K562 (cell line): Measurements from ENCODE around the gene ZFHX2. TPM values are rescaled to one million over a fixed set of nuclear protein-coding genes. Genes with fewer than 3 reads are reported as not detected.

Source experiments
- ATAC-seq: fragments of 200-7000 bp; cut with Tn5 transposase; 3 replicates; pipeline ENCODE4 v1.9.1; 2020; ENCODE audit warnings: moderate library complexity
- Bru-seq: library from RNA; stranded (reverse); fragments of 400-500 nt; gene quantifications from one replicate; lab custom pipeline; 2021; lab: Mats Ljungman, UMichigan
- BruChase-seq, 2 experiments: library from RNA; stranded (reverse); fragments of 400-500 nt; gene quantifications; one replicate each; lab custom pipeline; 2021; lab: Mats Ljungman, UMichigan
- BruUV-seq: library from RNA; stranded (reverse); fragments of 400-500 nt; replicated peaks from 2 replicates; lab custom pipeline; 2021; lab: Mats Ljungman, UMichigan
- CTCF ChIA-PET: fragments of 300-600 bp; formaldehyde crosslinking; extraction: SDS; loops from one replicate; lab custom pipeline; 2021; ENCODE audit warnings: low intra/inter-chr PET ratio; lab: Yijun Ruan, JAX
- POLR2A ChIA-PET: fragments of 300-600, 350-650 bp; sonication (Branson Sonifier 250); formaldehyde crosslinking; extraction: SDS; loops from one replicate; lab custom pipeline; 2021; ENCODE audit warnings: antibody characterized with exemption, inconsistent platforms; lab: Yijun Ruan, JAX
- DNase-seq, 4 experiments: peaks; one replicate each; pipeline versions ENCODE4 v3.0.0 to v3.0.0-alpha.2; 2011 to 2018; ENCODE audit warnings: low spot score in 3 of 4, mixed read lengths in 3 of 4; ENCODE audit errors: extremely low read depth in 1 of 4
- FAIRE-seq: peaks from 2 replicates; lab custom pipeline; 2011; peaks lifted over from hg19 to GRCh38; lab: Jason Lieb, UNC
- H2AFZ ChIP-seq: 2 replicates; pipeline ENCODE4 v1.6.0; 2011; ENCODE audit warnings: low read depth, low read length, control low read depth, inconsistent platforms
- H3K27ac ChIP-seq: fragments of 200-600 bp; 3 replicates; pipeline ENCODE4 v1.8.0; 2011; ENCODE audit warnings: low read depth, mild to moderate bottlenecking, control low read depth, inconsistent platforms, low read length, moderate library complexity, mixed read lengths; ENCODE audit errors: extremely low read depth
- H3K27me3 ChIP-seq, 2 experiments: fragments of 300-600 bp in 1 of 2; 2 replicates in 1 of 2; 3 replicates in 1 of 2; pipeline versions ENCODE4 v1.6.0 to v1.8.0; 2011; ENCODE audit warnings: inconsistent platforms in 2 of 2, low read length in 2 of 2, mild to moderate bottlenecking in 1 of 2, mixed read lengths in 1 of 2, moderate library complexity in 1 of 2; ENCODE audit not compliant: control insufficient read depth in 2 of 2, insufficient read depth in 2 of 2
- H3K36me3 ChIP-seq: fragments of 300-600 bp; 3 replicates; pipeline ENCODE4 v1.8.0; 2011; ENCODE audit warnings: mild to moderate bottlenecking, low read length, inconsistent platforms; ENCODE audit not compliant: control insufficient read depth, insufficient read depth
- H3K4me1 ChIP-seq, 2 experiments: fragments of 200-600 bp in 1 of 2; replicated peaks in 1 of 2; 2 replicates in 1 of 2; 3 replicates in 1 of 2; pipeline versions ENCODE4 v1.5.1 to v1.8.0; 2011; ENCODE audit warnings: inconsistent platforms in 2 of 2, low read length in 2 of 2, mild to moderate bottlenecking in 1 of 2, mixed read lengths in 1 of 2, moderate library complexity in 1 of 2; ENCODE audit not compliant: control insufficient read depth in 2 of 2, insufficient read depth in 2 of 2
- H3K4me2 ChIP-seq: 2 replicates; pipeline ENCODE4 v1.6.1; 2011; ENCODE audit warnings: low read length, control low read depth, inconsistent platforms, mixed read lengths; ENCODE audit not compliant: insufficient read depth
- H3K4me3 ChIP-seq: fragments of 200-600 bp; sonication (generic), shearing (Covaris generic); 2 replicates; pipeline ENCODE4 v1.5.1; 2016; ENCODE audit warnings: control low read depth, inconsistent platforms
- H3K79me2 ChIP-seq: fragments of 200-600 bp; 3 replicates; pipeline ENCODE4 v1.8.0; 2011; ENCODE audit warnings: low read length, inconsistent platforms; ENCODE audit not compliant: control insufficient read depth, insufficient read depth
- H3K9ac ChIP-seq, 2 experiments: 2 replicates each; pipeline versions ENCODE4 v1.6.0 to v1.6.1; 2011; ENCODE audit warnings: low read depth in 2 of 2, low read length in 2 of 2, control low read depth in 1 of 2, inconsistent platforms in 1 of 2, mild to moderate bottlenecking in 1 of 2, mixed read lengths in 1 of 2; ENCODE audit not compliant: insufficient read depth in 1 of 2
- H3K9me1 ChIP-seq: one replicate; pipeline ENCODE4 v1.6.0; 2011; ENCODE audit warnings: inconsistent platforms, mild to moderate bottlenecking, low read length, moderate library complexity; ENCODE audit not compliant: control insufficient read depth, insufficient read depth
- H3K9me3 ChIP-seq: replicated peaks from 2 replicates; pipeline ENCODE4 v1.5.1; 2011; ENCODE audit warnings: low read depth, low read length, inconsistent platforms; ENCODE audit not compliant: control insufficient read depth, insufficient read depth
- H4K20me1 ChIP-seq: replicated peaks from 2 replicates; pipeline ENCODE4 v1.6.1; 2011; ENCODE audit warnings: low read length, inconsistent platforms, mixed read lengths; ENCODE audit not compliant: control insufficient read depth, insufficient read depth
- ARNT ChIP-seq, 2 experiments: fragments of 450-650 bp; IDR thresholded peaks; 2 replicates each; pipeline ENCODE4 v1.6.1; 2016; ENCODE audit warnings: mild to moderate bottlenecking in 1 of 2
- CCAR2 ChIP-seq: fragments of 200-400 bp; formaldehyde crosslinking; IDR thresholded peaks from 2 replicates; pipeline ENCODE4 v1.6.1; 2017; ENCODE audit warnings: mild to moderate bottlenecking, low read depth, low read length
- HCFC1 ChIP-seq: IDR thresholded peaks from 2 replicates; pipeline ENCODE4 v1.6.1; 2012; ENCODE audit warnings: low read depth, low read length, improper control_type of control experiment
- NR2C1 ChIP-seq, 2 experiments: fragments of 450-650 bp; IDR thresholded peaks; 2 replicates each; pipeline ENCODE4 v1.6.1; 2017; ENCODE audit warnings: mild to moderate bottlenecking in 2 of 2, antibody characterized with exemption in 1 of 2, inconsistent platforms in 1 of 2, missing compliant biosample characterization in 1 of 2, missing genetic modification characterization in 1 of 2
- NR2C2 ChIP-seq, 2 experiments: fragments of 200-800 bp in 1 of 2; sonication (Bioruptor generic) in 1 of 2; sonication (generic) in 1 of 2; formaldehyde crosslinking in 1 of 2; IDR thresholded peaks; 2 replicates each; pipeline versions ENCODE4 v1.6.1 to v1.8.0; 2016 to 2022; ENCODE audit warnings: mild to moderate bottlenecking in 1 of 2, missing compliant biosample characterization in 1 of 2, missing genetic modification characterization in 1 of 2, missing genetic modification reagents in 1 of 2
- NRF1 ChIP-seq, 2 experiments: fragments of 450-650 bp; IDR thresholded peaks in 1 of 2; conservative IDR thresholded peaks in 1 of 2; 2 replicates each; pipeline ENCODE4 v1.6.1; 2014; ENCODE audit warnings: mild to moderate bottlenecking in 2 of 2
- PCBP1 ChIP-seq: fragments of 200-400 bp; formaldehyde crosslinking; IDR thresholded peaks from 2 replicates; pipeline ENCODE4 v1.6.1; 2018; ENCODE audit warnings: mild to moderate bottlenecking, low read depth, low read length; ENCODE audit not compliant: poor library complexity, severe bottlenecking
- PHF20 ChIP-seq: fragments of 450-650 bp; IDR thresholded peaks from 2 replicates; pipeline ENCODE4 v1.6.1; 2018; ENCODE audit not compliant: partially characterized antibody
- RBFOX2 ChIP-seq: fragments of 200-400 bp; formaldehyde crosslinking; IDR thresholded peaks from 2 replicates; pipeline ENCODE4 v1.6.1; 2017; ENCODE audit warnings: low read depth, mild to moderate bottlenecking, low read length, moderate library complexity
- ZFX ChIP-seq: sonication (generic); formaldehyde crosslinking; IDR thresholded peaks from 2 replicates; pipeline ENCODE4 v1.8.0; 2022; ENCODE audit warnings: mild to moderate bottlenecking, missing genetic modification reagents, moderate library complexity
- ZNF143 ChIP-seq: sonication (generic); formaldehyde crosslinking; IDR thresholded peaks from 2 replicates; pipeline ENCODE4 v1.9.0; 2022; ENCODE audit warnings: mild to moderate bottlenecking, missing genetic modification reagents
- WGBS: fragments of 100-300 bp; shearing (Covaris generic); methylation state at CpG from one replicate; pipeline ENCODE4 v1.1.6; 2016; ENCODE audit warnings: low coverage, mixed read lengths; ENCODE audit not compliant: insufficient coverage; ENCODE audit errors: missing lambda C conversion rate; 5-methylcytosine and 5-hydroxymethylcytosine counted together
- in situ Hi-C: fragments of 300-500 bp; cut with MboI; formaldehyde crosslinking; loops from 4 replicates; pipeline ENCODE4 v1.15.0; 2018; ENCODE audit warnings: inconsistent platforms, mixed read lengths
- intact Hi-C: fragments of 100-400 bp; cut with micrococcal nuclease; formaldehyde crosslinking; loops from 2 replicates; pipeline ENCODE4 v1.14.2; 2022
- long read RNA-seq, 3 experiments: library from polyadenylated mRNA in 2 of 3; library from RNA in 1 of 3; unstranded in 2 of 3; stranded (forward) in 1 of 3; transcript quantifications; one replicate each; pipeline ENCODE4 v2.0.0, GENCODE V29; 2019 to 2022
- polyA minus RNA-seq, 3 experiments: library from RNA; depleted of rRNA, polyadenylated mRNA; stranded (reverse); fragments of >200 nt; gene quantifications; 2 replicates each; pipeline ENCODE4 v1.2.3, GENCODE V29; 2011
- polyA plus RNA-seq, 8 experiments: library from polyadenylated mRNA; depleted of rRNA in 4 of 8; stranded (reverse) in 5 of 8; unstranded in 3 of 8; fragments of >200 nt; fragmentation: Nextera tagmentation in 2 of 8; fragmentation: Illumina TruSeq in 1 of 8; extraction: Ambion mirVana in 2 of 8; extraction: Trizol in 1 of 8; gene quantifications; 2 replicates each; pipeline versions ENCODE4 v1.2.1 to v1.2.3, GENCODE V29; 2011 to 2014; ENCODE audit warnings: inconsistent platforms in 1 of 8, missing spikeins in 1 of 8
- total RNA-seq, 7 experiments: library from RNA; depleted of rRNA in 6 of 7; stranded (reverse); fragments of >200 nt in 6 of 7; fragmentation: Illumina TruSeq in 2 of 7; extraction: Trizol in 2 of 7; gene quantifications; 2 replicates each; pipeline versions ENCODE4 v1.2.1 to v1.2.3, GENCODE V29; 2011 to 2021; ENCODE audit warnings: low replicate concordance in 1 of 7
- TF ChIP-seq, protein P1 (sequence below): fragments of 450-650 bp; IDR thresholded peaks from 2 replicates; pipeline ENCODE4 v1.6.1; 2018; ENCODE audit not compliant: partially characterized antibody

ZFHX2 gene
- 0.76 and 1.5 TPM in 2 replicates for total RNA-seq (2011; cell fraction: chromatin; rRNA removed; ENCODE audit: low replicate concordance)
- total RNA-seq (2011; cell fraction: nucleolus; rRNA removed) = 0.26 and 0.67 TPM in 2 replicates
- 0.15 and 0.23 TPM in 2 replicates for total RNA-seq (2011; cell fraction: nucleoplasm; rRNA removed)
- 0.29 TPM in 1 of 2 replicates, not detected in the other for total RNA-seq (2014; rRNA removed)
- total RNA-seq (2014; rRNA removed; fragmentation: Illumina TruSeq; extraction: Trizol) = 0.10 and 0.11 TPM in 2 replicates
- 0.11 TPM in 2 replicates for total RNA-seq (2015; rRNA removed; fragmentation: Illumina TruSeq; extraction: Trizol)
- 0.11 and 0.22 TPM in 2 replicates for total RNA-seq (2021)
- 0.06 and 0.16 TPM in 2 replicates for polyA plus RNA-seq (2011; rRNA removed)
- under 0.01 and 0.04 TPM in 2 replicates for polyA plus RNA-seq (2011; cell fraction: cytosol; rRNA removed)
- polyA plus RNA-seq (2011; cell fraction: nucleus; rRNA removed) = 0.20 and 0.50 TPM in 2 replicates
- polyA plus RNA-seq (2012) = 0.06 and 0.07 TPM in 2 replicates
- 0.03 and 0.09 TPM in 2 replicates for polyA plus RNA-seq (2014; fragmentation: Illumina TruSeq; extraction: Trizol)
- not detected for polyA plus RNA-seq (2014; fragmentation: Nextera tagmentation; extraction: Ambion mirVana)
- 0.01 TPM in 1 of 2 replicates, not detected in the other for polyA plus RNA-seq (2014; rRNA removed)
- polyA minus RNA-seq (2011; rRNA and poly(A)+ RNA removed) = 0.15 and 0.18 TPM in 2 replicates
- polyA minus RNA-seq (2011; cell fraction: cytosol; rRNA and poly(A)+ RNA removed) = not detected in 2 replicates
- polyA minus RNA-seq (2011; cell fraction: nucleus; rRNA and poly(A)+ RNA removed) = 0.22 and 0.54 TPM in 2 replicates
- Bru-seq, nascent RNA = percentile 32 among the genes with signal in this experiment
- BruChase-seq, experiment 1, labeled RNA remaining after a 2-hour chase = percentile 27 among the genes with signal in this experiment
- percentile 27 among the genes with signal in this experiment for BruChase-seq, experiment 2, labeled RNA remaining after a 6-hour chase
- long read RNA-seq, experiment 1, partial matches to known transcripts = 0 of 1 reads
- long read RNA-seq, experiment 1, other reads (novel, unspliced or antisense) = 1 of 1 reads
- long read RNA-seq, experiment 2 = 0 reads
- long read RNA-seq, experiment 3 = 0 reads

DNA sequence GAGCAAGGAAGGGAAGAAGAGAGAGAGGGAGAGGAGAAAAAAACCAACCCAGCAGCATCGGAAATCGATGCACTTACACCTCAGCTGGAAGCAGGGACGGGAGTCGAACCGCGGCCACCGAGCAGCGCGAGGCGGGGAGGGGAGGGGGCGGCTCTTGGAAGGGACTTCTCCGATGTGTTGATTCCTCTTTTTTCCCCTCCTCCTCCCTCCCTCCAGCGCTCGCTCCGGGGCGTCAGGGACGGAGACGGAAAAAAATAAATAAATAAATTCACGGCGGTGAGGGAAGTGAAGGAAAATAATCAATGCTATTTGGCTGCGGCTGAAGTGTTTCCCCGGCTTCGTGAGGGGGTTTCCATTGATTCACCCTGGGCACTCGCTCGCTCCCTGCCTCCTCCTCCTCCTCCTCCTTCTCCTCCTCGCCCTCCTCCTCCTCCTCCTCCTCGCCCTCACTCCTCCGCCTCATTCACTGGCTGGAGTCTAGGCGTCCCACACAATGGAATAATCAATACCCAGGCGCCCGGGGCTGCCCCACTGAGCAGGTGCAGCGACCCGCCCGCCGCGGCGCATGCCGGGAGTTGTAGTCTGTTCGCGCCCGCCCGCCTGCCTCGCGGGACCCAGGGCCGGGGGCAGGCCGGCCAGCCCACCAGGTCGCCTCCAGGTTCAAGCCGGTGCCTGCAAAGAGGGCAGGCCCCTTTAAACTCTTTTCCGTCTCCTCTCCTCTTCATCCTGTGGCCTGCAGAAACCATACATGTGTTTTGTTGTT is at the start of gene ZFHX2:
ZFHX2 (minus strand) TSS at position 500 of the 763 bp plus-strand sequence. CDS start 16,440 bp downstream, outside the sequence.
- no peaks in the 10 kb centered on the region for H3K36me3 ChIP-seq
- peak within 1 kb of the TSS; percentile 47 for H3K4me3 ChIP-seq
- DNase-seq (peak; percentile 70 to 75 (median 73)), ATAC-seq (peak; percentile 80), FAIRE-seq (no peak)
- in situ Hi-C loops (no loop called here), intact Hi-C loops (loop anchor here (10.0 kb wide), 1 partner anchor 227 kb away; the partner anchor contains the start of gene PABPN1)
- H3K4me1 ChIP-seq = peaks cover 12 to 22% of the 10 kb centered on the region in 2 experiments; a peak in 4 of 5 replicates
- peaks cover 3% of the 10 kb centered on the region for H3K79me2 ChIP-seq
- peak within 1 kb of the TSS; percentile 95 for H2AFZ ChIP-seq
- no peaks in the 10 kb centered on the region for H3K9me1 ChIP-seq
- peak within 1 kb of the TSS; percentile 84 for H3K4me2 ChIP-seq
- no TSS peak for BruUV-seq
- H3K9me3 ChIP-seq = no peaks in the 10 kb centered on the region
- H3K27ac ChIP-seq = peak within 1 kb of the TSS; percentile 48; the same call in 1 of the 3 replicates
- 0% methylated on average over 2 of the region's 49 CpGs for WGBS
- CTCF ChIA-PET = interaction anchor here (0.6 kb wide), 1 partner anchor 219 kb away, joined by 5 read pairs; no protein-coding TSS in a partner anchor
- H3K27me3 ChIP-seq = peaks cover 0 to 9% of the 10 kb centered on the region in 2 experiments; a peak in 1 of 5 replicates
- peak within 1 kb of the TSS; percentile 59 to 83 for H3K9ac ChIP-seq
- POLR2A ChIA-PET = interaction anchor here (0.7 kb wide), 2 partner anchors 9 to 57 kb away, joined by 3 to 5 read pairs; no protein-coding TSS in a partner anchor
- H4K20me1 ChIP-seq = no peaks in the 10 kb centered on the region
- peak; percentile 82 to 86 for TF ChIP-seq NRF1 (conservative IDR thresholded peaks at IDR 0.05 in 1 of 2, IDR thresholded peaks at IDR 0.05 in 1 of 2)
- TF ChIP-seq RBFOX2 = peak; percentile 62
- TF ChIP-seq, protein P1, sequence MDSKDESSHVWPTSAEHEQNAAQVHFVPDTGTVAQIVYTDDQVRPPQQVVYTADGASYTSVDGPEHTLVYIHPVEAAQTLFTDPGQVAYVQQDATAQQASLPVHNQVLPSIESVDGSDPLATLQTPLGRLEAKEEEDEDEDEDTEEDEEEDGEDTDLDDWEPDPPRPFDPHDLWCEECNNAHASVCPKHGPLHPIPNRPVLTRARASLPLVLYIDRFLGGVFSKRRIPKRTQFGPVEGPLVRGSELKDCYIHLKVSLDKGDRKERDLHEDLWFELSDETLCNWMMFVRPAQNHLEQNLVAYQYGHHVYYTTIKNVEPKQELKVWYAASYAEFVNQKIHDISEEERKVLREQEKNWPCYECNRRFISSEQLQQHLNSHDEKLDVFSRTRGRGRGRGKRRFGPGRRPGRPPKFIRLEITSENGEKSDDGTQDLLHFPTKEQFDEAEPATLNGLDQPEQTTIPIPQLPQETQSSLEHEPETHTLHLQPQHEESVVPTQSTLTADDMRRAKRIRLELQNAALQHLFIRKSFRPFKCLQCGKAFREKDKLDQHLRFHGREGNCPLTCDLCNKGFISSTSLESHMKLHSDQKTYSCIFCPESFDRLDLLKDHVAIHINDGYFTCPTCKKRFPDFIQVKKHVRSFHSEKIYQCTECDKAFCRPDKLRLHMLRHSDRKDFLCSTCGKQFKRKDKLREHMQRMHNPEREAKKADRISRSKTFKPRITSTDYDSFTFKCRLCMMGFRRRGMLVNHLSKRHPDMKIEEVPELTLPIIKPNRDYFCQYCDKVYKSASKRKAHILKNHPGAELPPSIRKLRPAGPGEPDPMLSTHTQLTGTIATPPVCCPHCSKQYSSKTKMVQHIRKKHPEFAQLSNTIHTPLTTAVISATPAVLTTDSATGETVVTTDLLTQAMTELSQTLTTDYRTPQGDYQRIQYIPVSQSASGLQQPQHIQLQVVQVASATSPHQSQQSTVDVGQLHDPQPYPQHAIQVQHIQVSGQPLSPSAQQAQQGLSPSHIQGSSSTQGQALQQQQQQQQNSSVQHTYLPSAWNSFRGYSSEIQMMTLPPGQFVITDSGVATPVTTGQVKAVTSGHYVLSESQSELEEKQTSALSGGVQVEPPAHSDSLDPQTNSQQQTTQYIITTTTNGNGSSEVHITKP = peak; percentile 63
- TF ChIP-seq PCBP1 = peak; percentile 50
- peak; percentile 34 for TF ChIP-seq PHF20
- TF ChIP-seq NR2C1 (IDR thresholded peaks at IDR 0.05) = no peak; the same call in 1 of the 2 replicates
- TF ChIP-seq NR2C1 (tag; IDR thresholded peaks at IDR 0.05) = peak; percentile 62; the same call in 1 of the 2 replicates
- no peak for TF ChIP-seq NR2C2 (CRISPR knock-in tag; IDR thresholded peaks at IDR 0.05)
- TF ChIP-seq NR2C2 (tag; IDR thresholded peaks at IDR 0.05) = peak; percentile 83
- no peak for TF ChIP-seq ARNT (IDR thresholded peaks at IDR 0.05)
- peak; percentile 72 for TF ChIP-seq ZFX
- peak; percentile 79 for TF ChIP-seq HCFC1
- TF ChIP-seq ZNF143 = peak; percentile 83
- TF ChIP-seq CCAR2 = no peak
